PC-9 (cell line): ENCODE results near the gene CLEC7A. TPM values are rescaled to one million over a fixed set of nuclear protein-coding genes. Genes with fewer than 3 reads are reported as not detected.

Source experiments
- BruUV-seq: library from RNA; stranded (reverse); fragments of 400-500 nt; replicated peaks from 2 replicates; lab custom pipeline; 2021; lab: Mats Ljungman, UMichigan
- CTCF ChIA-PET: fragments of 300-600 bp; sonication (Branson Sonifier 250); formaldehyde crosslinking; loops from one replicate; lab custom pipeline; 2022; ENCODE audit warnings: antibody characterized with exemption; lab: Charles Lee
- POLR2A ChIA-PET: fragments of 300-600 bp; sonication (Branson Sonifier 250); formaldehyde crosslinking; loops from one replicate; lab custom pipeline; 2022; ENCODE audit warnings: antibody characterized with exemption; ENCODE audit not compliant: unreplicated experiment; lab: Charles Lee
- DNase-seq, 2 experiments: peaks; one replicate each; pipeline versions ENCODE4 v3.0.0 to v3.0.0-alpha.2; 2015 to 2022; ENCODE audit warnings: mixed read lengths in 1 of 2
- H2AFZ ChIP-seq: fragments of 200-600 bp; sonication (generic); 2 replicates; pipeline ENCODE4 v1.8.1; 2017; ENCODE audit warnings: antibody characterized with exemption
- H3F3A ChIP-seq: fragments of 200-600 bp; sonication (generic); 2 replicates; pipeline ENCODE4 v1.8.1; 2017; ENCODE audit warnings: antibody characterized with exemption, mild to moderate bottlenecking, low read depth; ENCODE audit not compliant: insufficient read depth
- H3K27ac ChIP-seq: fragments of 200-600 bp; sonication (generic); 2 replicates; pipeline ENCODE4 v1.6.1; 2016; ENCODE audit warnings: mixed run types
- H3K27me3 ChIP-seq: fragments of 200-600 bp; sonication (generic); 2 replicates; pipeline ENCODE4 v1.6.1; 2016; ENCODE audit warnings: low read depth, mixed run types; ENCODE audit not compliant: insufficient read depth
- H3K36me3 ChIP-seq: fragments of 200-600 bp; sonication (generic); 2 replicates; pipeline ENCODE4 v1.6.1; 2016; ENCODE audit warnings: low read depth, mixed run types
- H3K4me1 ChIP-seq: fragments of 200-600 bp; sonication (generic); replicated peaks from 2 replicates; pipeline ENCODE4 v1.6.1; 2016; ENCODE audit warnings: mixed run types; ENCODE audit not compliant: insufficient read depth
- H3K4me2 ChIP-seq: fragments of 200-600 bp; sonication (generic); 2 replicates; pipeline ENCODE4 v1.6.1; 2017; ENCODE audit warnings: mixed run types
- H3K4me3 ChIP-seq: fragments of 200-600 bp; sonication (generic); 2 replicates; pipeline ENCODE4 v1.6.1; 2016; ENCODE audit warnings: mixed run types
- H3K79me2 ChIP-seq: fragments of 200-600 bp; sonication (generic); 2 replicates; pipeline ENCODE4 v1.6.1; 2017; ENCODE audit warnings: low read depth, mixed run types
- H3K9me2 ChIP-seq: fragments of 200-600 bp; sonication (generic); 2 replicates; pipeline ENCODE4 v1.8.1; 2017; ENCODE audit warnings: mild to moderate bottlenecking; ENCODE audit not compliant: insufficient read depth
- H3K9me3 ChIP-seq: fragments of 200-600 bp; sonication (generic); 2 replicates; pipeline ENCODE4 v1.8.1; 2016; ENCODE audit warnings: low read depth; ENCODE audit not compliant: insufficient read depth
- H4K20me1 ChIP-seq: fragments of 200-600 bp; sonication (generic); 2 replicates; pipeline ENCODE4 v1.8.1; 2017; ENCODE audit not compliant: insufficient read depth
- CTCF ChIP-seq: fragments of 200-600 bp; sonication (generic); conservative IDR thresholded peaks from 2 replicates; pipeline ENCODE4 v1.6.1; 2017; ENCODE audit warnings: mixed run types, antibody characterized with exemption, mild to moderate bottlenecking, moderate library complexity
- EZH2 ChIP-seq: fragments of 200-600 bp; sonication (generic); IDR thresholded peaks from 2 replicates; pipeline ENCODE4 v1.8.0; 2017; ENCODE audit warnings: antibody characterized with exemption, low read depth
- intact Hi-C: fragments of 100-400 bp; cut with micrococcal nuclease; formaldehyde crosslinking; loops from one replicate; pipeline ENCODE4 v1.10.0; 2022; ENCODE audit not compliant: unreplicated experiment
- total RNA-seq: library from RNA; stranded (reverse); gene quantifications from 2 replicates; pipeline ENCODE4 v1.2.3, GENCODE V29; 2021

The CLEC7A gene
- total RNA-seq, 1 experiment from 2014 or later, result 5.1 TPM

GRCh38 chr12:10147714-10148403 is 17.9 kb upstream of the CLEC7A start:
- intact Hi-C loops, result no loop called here
- H3F3A ChIP-seq, result no peaks in the 10 kb centered on the region
- CTCF ChIA-PET, result interaction anchor here (0.7 kb wide), 1 partner anchor 30 kb away, joined by 4 read pairs; no protein-coding TSS in a partner anchor
- no peak for TF ChIP-seq EZH2
- no peak for TF ChIP-seq CTCF
- no peaks in the 10 kb centered on the region for H3K9me3 ChIP-seq
- BruUV-seq, result no TSS peak
- H3K27ac ChIP-seq, result no peak overlapping the region
- no peaks in the 10 kb centered on the region for H3K36me3 ChIP-seq
- POLR2A ChIA-PET, result no interaction called here
- no peaks in the 10 kb centered on the region for H3K9me2 ChIP-seq
- no peak for DNase-seq
- H3K4me3 ChIP-seq, result no peak overlapping the region
- no peak overlapping the region for H3K4me2 ChIP-seq
- no peaks in the 10 kb centered on the region for H3K4me1 ChIP-seq
- H3K79me2 ChIP-seq, result no peaks in the 10 kb centered on the region
- no peaks in the 10 kb centered on the region for H4K20me1 ChIP-seq
- no peaks in the 10 kb centered on the region for H3K27me3 ChIP-seq
- H2AFZ ChIP-seq, result no peak overlapping the region

GRCh38 chr12:10142976-10143589 is 13.1 kb upstream of the CLEC7A start:
- Histone ChIP-seq H3K4me3 (no peak overlapping the region), H3K9me2 (no peaks in the 10 kb centered on the region), H3K79me2 (no peaks in the 10 kb centered on the region), H3K4me2 (no peak overlapping the region), H2AFZ (no peak overlapping the region), H3K9me3 (0 out of 2 replicates have a peak, but pooled peaks cover 5% of the 10 kb centered on the region), H3K27ac (no peak overlapping the region), H3F3A (no peaks in the 10 kb centered on the region), H3K27me3 (no peaks in the 10 kb centered on the region), H4K20me1 (no peaks in the 10 kb centered on the region), H3K36me3 (no peaks in the 10 kb centered on the region), H3K4me1 (no peaks in the 10 kb centered on the region)
- no TSS peak for BruUV-seq
- POLR2A ChIA-PET, result interaction anchor here (0.7 kb wide), 2 partner anchors 71 to 132 kb away, joined by 5 read pairs; no protein-coding TSS in a partner anchor
- CTCF ChIA-PET, result interaction anchor here (0.6 to 0.7 kb wide), 3 partner anchors 44 to 524 kb away, joined by 3 to 4 read pairs (median 4); no protein-coding TSS in a partner anchor
- DNase-seq, result no peak
- intact Hi-C loops, result loop anchor here (5.0 kb wide), 1 partner anchor 201 kb away; no protein-coding TSS in a partner anchor
- TF ChIP-seq EZH2 (no peak), CTCF (no peak)

- Histone ChIP-seq H3K79me2 (no peaks in the 10 kb centered on the region), H3K4me1 (no peaks in the 10 kb centered on the region), H2AFZ (no peak overlapping the region), H3K27ac (no peak overlapping the region), H3K4me3 (no peak overlapping the region), H3K9me3 (0 out of 2 replicates have a peak, but pooled peaks cover 5% of the 10 kb centered on the region), H3F3A (no peaks in the 10 kb centered on the region), H3K36me3 (no peaks in the 10 kb centered on the region), H3K4me2 (no peak overlapping the region), H3K9me2 (no peaks in the 10 kb centered on the region), H4K20me1 (no peaks in the 10 kb centered on the region), H3K27me3 (no peaks in the 10 kb centered on the region)
- peak; percentile 41 to 56 for DNase-seq
- POLR2A ChIA-PET, result interaction anchor here (0.7 kb wide), 1 partner anchor 325 kb away, joined by 4 read pairs; no protein-coding TSS in a partner anchor
- intact Hi-C loops, result loop anchor here (1.0 to 5.0 kb wide), 8 partner anchors 107 to 809 kb away; partner anchors contain the start of gene CLEC12B
- CTCF ChIA-PET, result interaction anchor here (0.6 to 2.3 kb wide), 15 partner anchors 10 to 1735 kb away, joined by 3 to 12 read pairs (median 4); partner anchors contain the start of genes CLEC7A and GABARAPL1
- no TSS peak for BruUV-seq
- TF ChIP-seq EZH2, result no peak
- peak; percentile 82 for TF ChIP-seq CTCF
These were observed 10.0 kb upstream of the CLEC7A start for GRCh38 chr12:10140001-10140400.
